Activated CD4-positive, alpha-beta memory T cell treated with anti-CD3 and anti-CD28 coated beads, Interleukin-2, amount 10 ng/mL, durations not matched to agents 7 days and 5 days (primary cell): ENCODE data around the gene APP. TPM values are rescaled to one million over a fixed set of nuclear protein-coding genes. Genes with fewer than 3 reads are reported as not detected.

Experiments
- CTCF ChIA-PET: fragments of 350-600 bp; sonication (Branson Sonifier 250); formaldehyde crosslinking; loops from one replicate; lab custom pipeline; 2021; ENCODE audit warnings: antibody characterized with exemption, inconsistent platforms; lab: Charles Lee
- POLR2A ChIA-PET: fragments of 350-600 bp; sonication (Branson Sonifier 250); formaldehyde crosslinking; loops from one replicate; lab custom pipeline; 2021; ENCODE audit warnings: antibody characterized with exemption; lab: Charles Lee
- DNase-seq: peaks from one replicate; pipeline ENCODE4 v3.0.0-alpha.2; 2020
- H3K27ac Mint-ChIP-seq: one replicate; pipeline ENCODE4 v1.8.0; 2021; ENCODE audit warnings: mild to moderate bottlenecking, mixed read lengths
- H3K27me3 Mint-ChIP-seq: one replicate; pipeline ENCODE4 v1.8.0; 2021; ENCODE audit warnings: mixed read lengths
- H3K36me3 Mint-ChIP-seq: one replicate; pipeline ENCODE4 v1.8.0; 2021; ENCODE audit warnings: low read depth, mixed read lengths
- H3K4me1 Mint-ChIP-seq: one replicate; pipeline ENCODE4 v1.8.0; 2021; ENCODE audit warnings: mixed read lengths
- H3K4me3 Mint-ChIP-seq: one replicate; pipeline ENCODE4 v1.8.0; 2021; ENCODE audit warnings: mild to moderate bottlenecking, mixed read lengths
- H3K9me3 Mint-ChIP-seq: one replicate; pipeline ENCODE4 v1.8.0; 2021; ENCODE audit warnings: mixed read lengths
- total RNA-seq, 2 experiments: library from RNA; stranded (reverse); gene quantifications; one replicate each; pipeline ENCODE4 v1.2.3, GENCODE V29; 2021

APP gene
- total RNA-seq, 2 experiments from 2014 or later: 25.5 to 29.9 TPM

DNA sequence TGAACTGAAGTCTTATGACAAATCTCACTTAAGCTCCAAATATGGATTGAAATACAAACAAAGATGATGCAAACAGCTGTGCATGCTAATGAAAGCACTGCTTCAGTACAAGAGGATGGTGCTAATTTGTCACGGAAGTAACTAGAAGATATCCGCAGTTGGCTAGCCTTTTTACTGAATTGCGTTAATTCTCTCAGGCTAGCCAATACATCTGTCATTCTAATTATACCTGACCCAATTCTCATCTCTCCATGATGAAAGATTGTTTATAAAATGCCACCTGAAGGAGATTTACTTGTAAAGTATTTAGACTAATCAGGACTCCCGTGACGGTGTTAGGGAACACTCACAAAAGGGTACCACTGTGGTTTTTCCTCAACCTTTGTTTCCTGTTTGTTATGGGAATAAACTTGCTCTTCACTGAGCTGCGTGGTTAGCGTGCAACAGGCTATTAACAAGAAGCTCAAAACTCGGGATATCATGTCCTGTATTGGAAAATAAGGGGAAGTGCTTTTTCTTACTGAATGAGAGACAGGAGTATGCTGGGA lies 162.5 kb downstream of the APP start:
- Mint-ChIP-seq H3K27me3 (no peaks in the 10 kb centered on the region), H3K4me3 (no peak overlapping the region), H3K4me1 (no peaks in the 10 kb centered on the region), H3K27ac (no peak overlapping the region), H3K36me3 (no peaks in the 10 kb centered on the region), H3K9me3 (no peaks in the 10 kb centered on the region)
- DNase-seq: no peak
- ChIA-PET CTCF (no interaction called here), POLR2A (interaction anchor here (1.4 kb wide), 1 partner anchor 9 kb away, joined by 3 read pairs; no protein-coding TSS in a partner anchor)

- Mint-ChIP-seq H3K27ac (no peak overlapping the region), H3K4me1 (no peaks in the 10 kb centered on the region), H3K36me3 (no peaks in the 10 kb centered on the region), H3K9me3 (no peaks in the 10 kb centered on the region), H3K27me3 (no peaks in the 10 kb centered on the region), H3K4me3 (no peak overlapping the region)
- no peak for DNase-seq
- CTCF ChIA-PET: no interaction called here
- POLR2A ChIA-PET: no interaction called here
Observed at GRCh38 chr21:26005464-26005863, 165.1 kb downstream of the APP start.

DNA sequence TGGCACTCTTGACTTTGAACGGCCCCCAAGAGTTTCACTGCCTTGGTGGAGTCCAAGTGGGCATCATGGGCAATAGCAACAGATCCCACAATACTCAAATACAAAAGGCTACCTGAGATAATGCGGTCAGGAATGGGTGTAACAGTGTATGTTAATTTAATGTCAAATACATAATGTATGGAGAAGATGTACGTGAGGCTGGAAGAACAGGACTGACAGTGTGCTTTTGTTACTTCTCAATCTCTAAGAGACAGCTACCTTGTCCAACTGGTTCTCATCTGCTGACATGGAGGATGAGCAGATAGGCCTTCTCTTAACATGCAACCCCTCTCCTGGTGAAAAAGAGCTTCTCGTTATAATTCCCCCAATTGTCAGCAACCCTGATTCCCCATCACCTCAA lies 167.2 kb downstream of the APP start:
- H3K4me1 Mint-ChIP-seq: peaks cover 6% of the 10 kb centered on the region
- H3K27ac Mint-ChIP-seq: no peak overlapping the region
- H3K4me3 Mint-ChIP-seq: no peak overlapping the region
- no peaks in the 10 kb centered on the region for H3K36me3 Mint-ChIP-seq
- no peaks in the 10 kb centered on the region for H3K9me3 Mint-ChIP-seq
- no peak for DNase-seq
- H3K27me3 Mint-ChIP-seq: no peaks in the 10 kb centered on the region
- ChIA-PET CTCF (no interaction called here), POLR2A (no interaction called here)

DNA sequence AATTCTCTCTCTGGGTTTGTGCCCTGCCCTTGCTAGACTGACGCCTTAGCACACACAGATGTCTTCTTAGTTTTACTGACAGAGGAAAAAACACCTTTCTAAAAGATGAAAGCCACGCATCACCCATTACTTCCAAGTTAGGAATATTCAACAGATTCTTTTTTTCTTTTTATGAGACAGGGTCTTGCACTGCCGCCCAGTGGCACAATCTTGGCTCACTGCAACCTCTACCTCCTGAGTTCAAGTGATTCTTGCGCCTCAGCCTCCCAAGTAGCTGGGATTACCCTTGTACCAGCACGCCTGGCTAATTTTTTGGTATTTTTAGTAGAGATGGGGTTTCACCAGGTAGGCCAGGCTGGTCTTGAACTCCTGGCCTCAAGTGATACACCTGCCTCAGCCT lies 169.2 kb downstream of the APP start:
- Mint-ChIP-seq H3K4me1 (peaks cover 6% of the 10 kb centered on the region), H3K4me3 (no peak overlapping the region), H3K27ac (no peak overlapping the region), H3K27me3 (no peaks in the 10 kb centered on the region), H3K36me3 (no peaks in the 10 kb centered on the region), H3K9me3 (no peaks in the 10 kb centered on the region)
- no peak for DNase-seq
- ChIA-PET CTCF (no interaction called here), POLR2A (no interaction called here)

GRCh38 chr21:25999921-26000582 lies 170.5 kb downstream of the APP start:
- Mint-ChIP-seq H3K9me3 (no peaks in the 10 kb centered on the region), H3K27me3 (no peaks in the 10 kb centered on the region), H3K36me3 (no peaks in the 10 kb centered on the region), H3K4me3 (no peak overlapping the region), H3K4me1 (peaks cover 6% of the 10 kb centered on the region), H3K27ac (peak overlapping the region; percentile 5)
- ChIA-PET CTCF (interaction anchor here (0.6 kb wide), 1 partner anchor 406 kb away, joined by 3 read pairs; no protein-coding TSS in a partner anchor), POLR2A (interaction anchor here (0.8 kb wide), 1 partner anchor 8 kb away, joined by 3 read pairs; no protein-coding TSS in a partner anchor)
- peak; percentile 55 for DNase-seq

DNA sequence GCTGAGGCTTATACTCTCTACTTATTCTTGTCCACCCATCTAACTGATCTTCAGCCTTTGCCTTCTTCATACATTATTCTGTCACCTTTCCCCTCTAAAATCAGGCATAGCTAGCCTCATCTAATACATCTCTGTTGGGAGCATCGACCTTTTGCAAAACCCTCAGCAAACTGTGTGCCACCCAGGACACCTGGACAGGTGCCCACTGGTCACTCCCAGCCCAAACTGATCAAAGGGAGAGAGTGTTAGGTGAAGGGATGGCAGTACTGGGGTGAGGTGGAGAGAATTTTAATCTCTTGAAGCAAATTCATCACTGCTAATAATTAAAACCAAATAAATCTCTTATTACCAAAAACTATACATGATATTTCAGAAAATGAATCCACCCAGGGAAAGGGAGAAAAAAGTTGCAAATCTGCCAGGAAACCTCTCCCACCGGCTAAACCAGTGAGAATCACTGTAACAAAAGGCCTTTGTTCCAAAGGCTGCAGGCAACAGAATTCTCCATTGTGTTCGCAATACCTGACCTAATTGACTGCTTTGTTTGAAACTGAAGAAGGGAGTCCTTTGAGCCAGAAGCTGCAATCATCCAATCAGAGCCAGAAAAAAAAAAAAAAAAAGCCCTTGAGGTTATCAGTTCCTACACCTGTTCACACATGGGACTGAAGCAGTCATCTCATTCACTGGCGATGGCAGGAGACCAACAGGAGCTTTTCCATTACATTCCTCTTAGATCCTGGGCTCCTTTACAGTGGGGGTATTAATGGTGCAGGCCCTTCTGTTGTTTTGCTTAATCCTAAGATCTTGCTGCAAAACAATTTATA lies 172.6 kb downstream of the APP start:
- Mint-ChIP-seq H3K27ac (no peak overlapping the region), H3K9me3 (no peaks in the 10 kb centered on the region), H3K4me3 (no peak overlapping the region), H3K27me3 (no peaks in the 10 kb centered on the region), H3K4me1 (peaks cover 6% of the 10 kb centered on the region), H3K36me3 (no peaks in the 10 kb centered on the region)
- ChIA-PET CTCF (no interaction called here), POLR2A (no interaction called here)
- DNase-seq: no peak

GRCh38 chr21:25995278-25995677 lies 175.3 kb downstream of the APP start:
- no peak overlapping the region for H3K27ac Mint-ChIP-seq
- no peaks in the 10 kb centered on the region for H3K9me3 Mint-ChIP-seq
- H3K4me3 Mint-ChIP-seq: no peak overlapping the region
- H3K36me3 Mint-ChIP-seq: no peaks in the 10 kb centered on the region
- ChIA-PET POLR2A (no interaction called here), CTCF (no interaction called here)
- no peaks in the 10 kb centered on the region for H3K27me3 Mint-ChIP-seq
- H3K4me1 Mint-ChIP-seq: peaks cover 6% of the 10 kb centered on the region
- DNase-seq: no peak

- peaks cover 3% of the 10 kb centered on the region for H3K4me1 Mint-ChIP-seq
- H3K27ac Mint-ChIP-seq: no peak overlapping the region
- no peaks in the 10 kb centered on the region for H3K9me3 Mint-ChIP-seq
- H3K36me3 Mint-ChIP-seq: no peaks in the 10 kb centered on the region
- ChIA-PET CTCF (no interaction called here), POLR2A (no interaction called here)
- H3K4me3 Mint-ChIP-seq: no peak overlapping the region
- DNase-seq: no peak
- H3K27me3 Mint-ChIP-seq: no peaks in the 10 kb centered on the region
Observed at GRCh38 chr21:25994758-25995163, 175.8 kb downstream of the APP start.

GRCh38 chr21:25988738-25989137 lies 181.8 kb downstream of the APP start:
- no peak for DNase-seq
- ChIA-PET CTCF (interaction anchor here (0.7 kb wide), 1 partner anchor 764 kb away, joined by 3 read pairs; no protein-coding TSS in a partner anchor), POLR2A (no interaction called here)
- H3K27me3 Mint-ChIP-seq: no peaks in the 10 kb centered on the region
- H3K27ac Mint-ChIP-seq: no peak overlapping the region
- no peaks in the 10 kb centered on the region for H3K4me1 Mint-ChIP-seq
- H3K36me3 Mint-ChIP-seq: no peaks in the 10 kb centered on the region
- H3K4me3 Mint-ChIP-seq: no peak overlapping the region
- no peaks in the 10 kb centered on the region for H3K9me3 Mint-ChIP-seq

GRCh38 chr21:25987531-25987930 lies 183.0 kb downstream of the APP start:
- DNase-seq: no peak
- POLR2A ChIA-PET: no interaction called here
- Mint-ChIP-seq H3K9me3 (no peaks in the 10 kb centered on the region), H3K27me3 (no peaks in the 10 kb centered on the region), H3K4me1 (no peaks in the 10 kb centered on the region), H3K36me3 (no peaks in the 10 kb centered on the region), H3K4me3 (no peak overlapping the region), H3K27ac (no peak overlapping the region)
- CTCF ChIA-PET: no interaction called here

DNA sequence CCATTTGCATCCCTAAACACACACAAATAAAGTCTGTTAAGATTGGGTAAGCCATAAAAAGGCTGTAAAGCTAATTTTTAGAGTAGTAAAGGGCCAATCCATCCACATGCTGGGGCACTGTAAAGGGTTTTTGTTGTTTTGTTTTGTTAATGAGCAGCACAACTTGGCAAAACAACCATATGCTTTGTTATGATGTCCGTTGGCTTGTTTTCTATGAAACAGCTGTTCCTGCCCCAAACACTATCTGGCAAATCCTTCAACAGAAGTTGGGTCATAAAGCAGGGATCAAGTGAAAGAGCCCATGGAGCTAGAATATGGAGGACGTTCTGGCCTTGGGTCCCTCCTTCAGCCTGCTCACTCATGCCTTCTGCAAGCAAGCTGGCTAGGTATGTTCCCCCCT lies 183.6 kb downstream of the APP start:
- ChIA-PET POLR2A (no interaction called here), CTCF (no interaction called here)
- no peak overlapping the region for H3K27ac Mint-ChIP-seq
- no peak for DNase-seq
- no peaks in the 10 kb centered on the region for H3K36me3 Mint-ChIP-seq
- no peaks in the 10 kb centered on the region for H3K4me1 Mint-ChIP-seq
- no peak overlapping the region for H3K4me3 Mint-ChIP-seq
- no peaks in the 10 kb centered on the region for H3K9me3 Mint-ChIP-seq
- H3K27me3 Mint-ChIP-seq: no peaks in the 10 kb centered on the region

- POLR2A ChIA-PET: no interaction called here
- CTCF ChIA-PET: no interaction called here
- Mint-ChIP-seq H3K36me3 (no peaks in the 10 kb centered on the region), H3K9me3 (no peaks in the 10 kb centered on the region), H3K27ac (no peak overlapping the region), H3K4me3 (no peak overlapping the region), H3K27me3 (no peaks in the 10 kb centered on the region), H3K4me1 (no peaks in the 10 kb centered on the region)
- DNase-seq: no peak
Observed at GRCh38 chr21:25985990-25986389, 184.6 kb downstream of the APP start.

DNA sequence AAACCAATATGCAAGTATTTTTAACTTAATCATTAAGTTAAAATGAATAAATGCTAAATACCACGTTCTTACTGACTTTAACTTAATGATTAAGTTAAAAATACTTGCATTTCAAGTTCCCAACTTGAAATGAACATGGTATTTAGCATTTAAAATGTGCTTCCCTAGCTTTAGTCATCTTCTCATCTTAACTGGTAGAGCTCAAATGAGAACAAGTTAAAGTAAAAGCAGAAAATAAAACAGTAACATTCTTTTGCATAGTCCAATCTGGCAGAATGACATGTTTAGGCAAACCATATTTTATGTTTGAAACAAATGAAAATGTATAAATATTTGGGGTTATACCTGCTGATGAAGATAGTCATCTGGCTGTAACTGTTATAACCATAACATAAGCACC lies 186.0 kb downstream of the APP start:
- Mint-ChIP-seq H3K27me3 (no peaks in the 10 kb centered on the region), H3K4me1 (no peaks in the 10 kb centered on the region), H3K9me3 (no peaks in the 10 kb centered on the region), H3K4me3 (no peak overlapping the region), H3K36me3 (peaks cover 4% of the 10 kb centered on the region), H3K27ac (no peak overlapping the region)
- CTCF ChIA-PET: interaction anchor here (0.7 kb wide), 1 partner anchor 12 kb away, joined by 3 read pairs; no protein-coding TSS in a partner anchor
- POLR2A ChIA-PET: no interaction called here
- no peak for DNase-seq
